ENCODE measurements around the gene VMO1. TPM values are rescaled to one million over a fixed set of nuclear protein-coding genes. Genes with fewer than 3 reads are reported as not detected.
"Not testable (repeated sequence)": the region's sequence is repeated elsewhere in the genome, so short reads cannot be mapped to it uniquely, and the experiment has no call there.

The VMO1 gene
- total and polyA plus RNA-seq, 2 experiments from 2014 or later = 0.33 to 4.3 TPM

GRCh38 chr17:4833178-4833940 is 47.2 kb upstream of the VMO1 start, which contains the start of gene MINK1:
Gene MINK1 (plus strand): TSS chr17:4833340. CDS start chr17:4833584, 244 bp downstream.
- no peak for TF ChIP-seq EZH2 (IDR thresholded peaks at IDR 0.05; ENCODE audit: borderline replicate concordance)

GRCh38 chr17:4832829-4833177 is 46.6 kb upstream of the VMO1 start:
- H3K27ac ChIP-seq = peak overlapping the region; percentile 83
- peaks cover 14% of the 10 kb centered on the region for H3K4me1 ChIP-seq (ENCODE audit: insufficient read depth)
- not testable (repeated sequence) for H3K9me3 ChIP-seq (ENCODE audit: low read depth); H2AFZ ChIP-seq; DNase-seq (ENCODE audit: low spot score); H3K27me3 ChIP-seq; H3K36me3 ChIP-seq (replicated peaks; ENCODE audit: insufficient read depth, low read depth); H3K9me2 ChIP-seq (replicated peaks; ENCODE audit: insufficient read depth)
- peak overlapping the region; percentile 68 for H3K4me2 ChIP-seq
- peaks cover 35% of the 10 kb centered on the region for H3K79me2 ChIP-seq
- WGBS (ENCODE audit: low lambda C conversion rate, missing lambda C conversion rate) = 0% methylated on average over 11 of the region's 17 CpGs
- peak overlapping the region; percentile 19 for H3K4me3 ChIP-seq
- H4K20me1 ChIP-seq (ENCODE audit: insufficient read depth, poor library complexity, severe bottlenecking) = peaks cover 21% of the 10 kb centered on the region

More at GRCh38 chr17:4833178-4833940, 47.2 kb upstream of the VMO1 start, which contains the start of gene MINK1:
- Histone ChIP-seq H3K4me3 (peak within 1 kb of the TSS; percentile 78), H3K79me2 (peaks cover 41% of the 10 kb centered on the region), H3K4me2 (peak within 1 kb of the TSS; percentile 86), H3K4me1 (ENCODE audit: insufficient read depth) (peaks cover 16% of the 10 kb centered on the region), H3K27ac (peak within 1 kb of the TSS; percentile 89), H3K36me3 (replicated peaks; ENCODE audit: insufficient read depth, low read depth) (no peaks in the 10 kb centered on the region), H2AFZ (peak within 1 kb of the TSS; percentile 48), H3K9me2 (replicated peaks; ENCODE audit: insufficient read depth) (no peaks in the 10 kb centered on the region), H4K20me1 (ENCODE audit: insufficient read depth, poor library complexity, severe bottlenecking) (peaks cover 21% of the 10 kb centered on the region), H3K9me3 (ENCODE audit: low read depth) (no peaks in the 10 kb centered on the region), H3K27me3 (no peaks in the 10 kb centered on the region)
- DNase-seq (ENCODE audit: low spot score) = peak; percentile 99
- WGBS (ENCODE audit: low lambda C conversion rate, missing lambda C conversion rate) = 1% methylated on average over 50 of the region's 91 CpGs

GRCh38 chr17:4827399-4827798 is 41.2 kb upstream of the VMO1 start:
- Histone ChIP-seq H4K20me1 (ENCODE audit: insufficient read depth, poor library complexity, severe bottlenecking) (no peaks in the 10 kb centered on the region), H3K27ac (no peak overlapping the region), H3K4me2 (no peak overlapping the region), H3K36me3 (replicated peaks; ENCODE audit: insufficient read depth, low read depth) (no peaks in the 10 kb centered on the region), H3K4me1 (ENCODE audit: insufficient read depth) (no peaks in the 10 kb centered on the region), H2AFZ (no peak overlapping the region), H3K9me2 (replicated peaks; ENCODE audit: insufficient read depth) (no peaks in the 10 kb centered on the region), H3K9me3 (ENCODE audit: low read depth) (no peaks in the 10 kb centered on the region), H3K4me3 (no peak overlapping the region), H3K27me3 (no peaks in the 10 kb centered on the region), H3K79me2 (no peaks in the 10 kb centered on the region)
- DNase-seq (ENCODE audit: low spot score) = no peak
- 64% methylated on average over 8 of the region's 8 CpGs for WGBS (ENCODE audit: low lambda C conversion rate, missing lambda C conversion rate)
- TF ChIP-seq CTCF (IDR thresholded peaks at IDR 0.05; ENCODE audit: poor library complexity) = no peak
- TF ChIP-seq EZH2 (IDR thresholded peaks at IDR 0.05; ENCODE audit: borderline replicate concordance) = no peak
- TF ChIP-seq EZH2phosphoT487 (IDR thresholded peaks at IDR 0.05; ENCODE audit: low read depth, severe bottlenecking, unreplicated experiment) = no peak

GRCh38 chr17:4823373-4824089 is 37.4 kb upstream of the VMO1 start:
- TF ChIP-seq EZH2phosphoT487 (IDR thresholded peaks at IDR 0.05; ENCODE audit: low read depth, severe bottlenecking, unreplicated experiment) (no peak), EZH2 (IDR thresholded peaks at IDR 0.05; ENCODE audit: borderline replicate concordance) (no peak), CTCF (IDR thresholded peaks at IDR 0.05; ENCODE audit: poor library complexity) (no peak)
- Histone ChIP-seq H3K9me3 (ENCODE audit: low read depth) (no peaks in the 10 kb centered on the region), H3K27ac (no peak overlapping the region), H3K4me1 (ENCODE audit: insufficient read depth) (no peaks in the 10 kb centered on the region), H3K4me2 (no peak overlapping the region), H3K4me3 (no peak overlapping the region), H4K20me1 (ENCODE audit: insufficient read depth, poor library complexity, severe bottlenecking) (no peaks in the 10 kb centered on the region), H3K27me3 (no peaks in the 10 kb centered on the region), H3K79me2 (no peaks in the 10 kb centered on the region), H3K36me3 (replicated peaks; ENCODE audit: insufficient read depth, low read depth) (no peaks in the 10 kb centered on the region), H2AFZ (no peak overlapping the region), H3K9me2 (replicated peaks; ENCODE audit: insufficient read depth) (no peaks in the 10 kb centered on the region)
- no peak for DNase-seq (ENCODE audit: low spot score)
- WGBS (ENCODE audit: low lambda C conversion rate, missing lambda C conversion rate) = 81% methylated on average over 12 of the region's 12 CpGs
